HepG2 (cell line): ENCODE data around the gene QRICH2. TPM values are rescaled to one million over a fixed set of nuclear protein-coding genes. Genes with fewer than 3 reads are reported as not detected.

Experiments
- ARID2 ChIP-seq: sonication (generic); formaldehyde crosslinking; IDR thresholded peaks from 2 replicates; pipeline ENCODE4 v1.8.1; 2022; ENCODE audit warnings: mild to moderate bottlenecking, missing genetic modification reagents, borderline replicate concordance
- ATF7 ChIP-seq, 2 experiments: fragments of 450-650 bp in 1 of 2; sonication (generic) in 1 of 2; formaldehyde crosslinking in 1 of 2; IDR thresholded peaks; 2 replicates each; pipeline versions ENCODE4 v1.4.0 to v1.6.1; 2016 to 2020; ENCODE audit warnings: antibody characterized with exemption in 1 of 2, mild to moderate bottlenecking in 1 of 2, missing genetic modification reagents in 1 of 2
- ATF7-NPFF ChIP-seq: sonication (generic); formaldehyde crosslinking; IDR thresholded peaks from 2 replicates; pipeline ENCODE4 v1.8.1; 2023; ENCODE audit warnings: mild to moderate bottlenecking, low read depth, missing genetic modification reagents, moderate library complexity
- ETS1 ChIP-seq: sonication (generic); formaldehyde crosslinking; IDR thresholded peaks from 2 replicates; pipeline ENCODE4 v1.4.0; 2020; ENCODE audit warnings: missing genetic modification reagents
- FOXP4 ChIP-seq: sonication (generic); formaldehyde crosslinking; IDR thresholded peaks from 2 replicates; pipeline ENCODE4 v1.4.0; 2020; ENCODE audit warnings: missing genetic modification reagents
- HNF4G ChIP-seq, 2 experiments: sonication (generic) in 1 of 2; formaldehyde crosslinking in 1 of 2; IDR thresholded peaks; 2 replicates each; pipeline versions ENCODE4 v1.4.0 to v1.6.1; 2011 to 2020; ENCODE audit warnings: borderline replicate concordance in 2 of 2, low read depth in 2 of 2, mild to moderate bottlenecking in 2 of 2, low read length in 1 of 2, missing genetic modification reagents in 1 of 2, moderate library complexity in 1 of 2
- HOXA5 ChIP-seq: sonication (generic); formaldehyde crosslinking; IDR thresholded peaks from 2 replicates; pipeline ENCODE4 v1.4.0; 2020; ENCODE audit warnings: missing genetic modification reagents
- JARID2 ChIP-seq: sonication (generic); formaldehyde crosslinking; IDR thresholded peaks from 2 replicates; pipeline ENCODE4 v1.8.1; 2023; ENCODE audit warnings: missing genetic modification reagents, inconsistent platforms; ENCODE audit not compliant: insufficient replicate concordance
- JUN ChIP-seq: sonication (generic); formaldehyde crosslinking; IDR thresholded peaks from 2 replicates; pipeline ENCODE4 v1.4.0; 2020; ENCODE audit warnings: mild to moderate bottlenecking, missing genetic modification reagents
- NFE2L1 ChIP-seq: sonication (generic); formaldehyde crosslinking; IDR thresholded peaks from 2 replicates; pipeline ENCODE4 v1.4.0; 2020; ENCODE audit warnings: missing genetic modification reagents, mild to moderate bottlenecking, borderline replicate concordance
- RBFOX2 ChIP-seq: fragments of 200-400 bp; formaldehyde crosslinking; IDR thresholded peaks from 2 replicates; pipeline ENCODE4 v1.6.1; 2017; ENCODE audit warnings: low read depth, mild to moderate bottlenecking, low read length
- RFXAP ChIP-seq: sonication (generic); formaldehyde crosslinking; IDR thresholded peaks from 2 replicates; pipeline ENCODE4 v1.4.0; 2020; ENCODE audit warnings: missing genetic modification reagents, borderline replicate concordance
- SATB2 ChIP-seq: sonication (generic); formaldehyde crosslinking; IDR thresholded peaks from 2 replicates; pipeline ENCODE4 v1.5.0; 2020; ENCODE audit warnings: missing genetic modification reagents
- THYN1 ChIP-seq: sonication (generic); formaldehyde crosslinking; IDR thresholded peaks from 2 replicates; pipeline ENCODE4 v1.8.1; 2023; ENCODE audit warnings: low read depth, mild to moderate bottlenecking, moderate library complexity, missing genetic modification reagents, borderline replicate concordance
- ZFP82 ChIP-seq: sonication (generic); formaldehyde crosslinking; IDR thresholded peaks from 2 replicates; pipeline ENCODE4 v1.5.1; 2020; ENCODE audit warnings: mild to moderate bottlenecking, missing genetic modification reagents, borderline replicate concordance
- ZFP91 ChIP-seq: sonication (generic); formaldehyde crosslinking; IDR thresholded peaks from 2 replicates; pipeline ENCODE4 v1.9.0; 2022; ENCODE audit warnings: missing genetic modification reagents, mild to moderate bottlenecking, borderline replicate concordance
- ZNF274 ChIP-seq: sonication (generic); formaldehyde crosslinking; IDR thresholded peaks from 2 replicates; pipeline ENCODE4 v1.5.1; 2020; ENCODE audit warnings: mild to moderate bottlenecking, missing genetic modification reagents
- ZNF30 ChIP-seq: sonication (generic); formaldehyde crosslinking; IDR thresholded peaks from 2 replicates; pipeline ENCODE4 v1.5.0; 2020; ENCODE audit warnings: mild to moderate bottlenecking, missing genetic modification reagents
- ZNF354B ChIP-seq: sonication (generic); formaldehyde crosslinking; IDR thresholded peaks from 2 replicates; pipeline ENCODE4 v1.8.0; 2022; ENCODE audit warnings: mild to moderate bottlenecking, missing genetic modification reagents
- ZNF644 ChIP-seq: IDR thresholded peaks from 2 replicates; pipeline ENCODE4 v1.6.1; 2016; ENCODE audit warnings: low read depth
- ZNF883 ChIP-seq: sonication (generic); formaldehyde crosslinking; IDR thresholded peaks from 2 replicates; pipeline ENCODE4 v1.5.1; 2020; ENCODE audit warnings: mild to moderate bottlenecking, missing genetic modification reagents; ENCODE audit errors: not compliant biosample characterization
- polyA plus RNA-seq, 8 experiments: library from polyadenylated mRNA; depleted of rRNA in 3 of 8; stranded (reverse) in 7 of 8; unstranded in 1 of 8; fragments of >200 nt; fragmentation: Illumina TruSeq in 4 of 8; extraction: Trizol in 4 of 8; gene quantifications; 2 replicates each; pipeline versions ENCODE4 v1.2.1 to v1.2.3, GENCODE V29; 2011 to 2016; ENCODE audit warnings: low read depth in 4 of 8, missing spikeins in 1 of 8, mixed read lengths in 1 of 8; ENCODE audit not compliant: insufficient read depth in 1 of 8
- total RNA-seq, 5 experiments: library from RNA; depleted of rRNA; stranded (reverse); fragments of >200 nt; fragmentation: Illumina TruSeq; extraction: Trizol; gene quantifications; 2 replicates each; pipeline ENCODE4 v1.2.3, GENCODE V29; 2016; ENCODE audit warnings: low read depth in 1 of 5
- TF ChIP-seq, protein P1 (sequence below): sonication (generic); formaldehyde crosslinking; IDR thresholded peaks from 2 replicates; pipeline ENCODE4 v1.8.1; 2023; ENCODE audit warnings: mild to moderate bottlenecking, missing genetic modification reagents, borderline replicate concordance

Gene QRICH2
- total and polyA plus RNA-seq, 2 of the 13 experiments (the other 11 are each of a cell fraction or from before 2014, with no cell fraction given): 3.7 to 5.7 TPM

- TF ChIP-seq ZNF883 (CRISPR knock-in tag): peak; percentile 57
- no peak for TF ChIP-seq NFE2L1 (CRISPR knock-in tag)
- peak; percentile 71 for TF ChIP-seq RBFOX2
- no peak for TF ChIP-seq RFXAP (CRISPR knock-in tag)
- TF ChIP-seq ZNF354B (CRISPR knock-in tag): no peak
- TF ChIP-seq HOXA5 (CRISPR knock-in tag): no peak
- no peak; the same call in 1 of the 2 replicates for TF ChIP-seq ZFP91 (CRISPR knock-in tag)
- TF ChIP-seq ATF7-NPFF (CRISPR knock-in tag): no peak
- 0 out of 2 replicates have a peak, but pooled peaks have one; percentile 39 for TF ChIP-seq ZNF274
- TF ChIP-seq ATF7 (IDR thresholded peaks at IDR 0.05): no peak
- no peak for TF ChIP-seq ATF7 (CRISPR knock-in tag; IDR thresholded peaks at IDR 0.05)
- no peak for TF ChIP-seq THYN1
- no peak for TF ChIP-seq SATB2 (CRISPR knock-in tag)
- no peak for TF ChIP-seq ETS1 (CRISPR knock-in tag)
- no peak for TF ChIP-seq ZNF644 (CRISPR knock-in tag)
- no peak for TF ChIP-seq HNF4G (IDR thresholded peaks at IDR 0.05; ENCODE audit: borderline replicate concordance, low read depth, low read length)
- TF ChIP-seq HNF4G (CRISPR knock-in tag; IDR thresholded peaks at IDR 0.05; ENCODE audit: borderline replicate concordance, low read depth): no peak
- no peak for TF ChIP-seq FOXP4 (CRISPR knock-in tag)
- TF ChIP-seq JARID2 (CRISPR knock-in tag): no peak
- no peak for TF ChIP-seq JUN
- TF ChIP-seq, protein P1, sequence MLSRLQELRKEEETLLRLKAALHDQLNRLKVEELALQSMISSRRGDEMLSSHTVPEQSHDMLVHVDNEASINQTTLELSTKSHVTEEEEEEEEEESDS (CRISPR knock-in tag): no peak
- no peak for TF ChIP-seq ZFP82
- TF ChIP-seq ZNF30 (CRISPR knock-in tag): no peak
- no peak for TF ChIP-seq ARID2
These were observed 36.2 kb downstream of the QRICH2 start (continued) for GRCh38 chr17:76271669-76272540.
